Activated CD8-positive, alpha-beta memory T cell treated with anti-CD3 and anti-CD28 coated beads for 36 hours (primary cell): ENCODE measurements around the gene CWF19L2. TPM values are rescaled to one million over a fixed set of nuclear protein-coding genes. Genes with fewer than 3 reads are reported as not detected.

ENCODE experiments used
- CTCF ChIA-PET: fragments of 350-600 bp; sonication (Branson Sonifier 250); formaldehyde crosslinking; loops from one replicate; lab custom pipeline; 2021; ENCODE audit warnings: antibody characterized with exemption; lab: Charles Lee
- POLR2A ChIA-PET: fragments of 350-600 bp; sonication (Branson Sonifier 250); formaldehyde crosslinking; loops from one replicate; lab custom pipeline; 2021; ENCODE audit warnings: antibody characterized with exemption; lab: Charles Lee
- total RNA-seq, 2 experiments: library from RNA; stranded (reverse); gene quantifications; one replicate each; pipeline ENCODE4 v1.2.3, GENCODE V29; 2021

Gene CWF19L2
- total RNA-seq, 2 experiments from 2014 or later = 13.3 to 13.9 TPM

DNA sequence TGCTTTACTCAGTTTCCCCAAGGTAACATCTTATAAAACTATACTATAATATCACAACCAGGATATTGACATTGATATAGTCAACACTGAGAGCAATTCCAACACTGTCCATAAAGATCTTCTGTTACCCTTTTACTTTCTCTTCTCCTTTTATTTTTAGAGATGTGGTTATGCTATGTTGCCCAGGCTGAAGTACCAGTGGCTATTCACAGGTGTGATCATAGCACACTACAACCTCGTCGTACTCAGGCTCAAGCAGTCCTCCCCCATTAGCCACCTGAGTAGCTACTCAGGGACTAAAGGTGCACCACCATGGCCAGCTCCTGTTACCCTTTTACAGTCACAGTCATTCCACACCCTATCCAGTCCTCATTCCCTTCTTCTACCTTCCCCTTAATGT, 119.7 kb downstream of the CWF19L2 start:
- ChIA-PET POLR2A (no interaction called here), CTCF (no interaction called here)

DNA sequence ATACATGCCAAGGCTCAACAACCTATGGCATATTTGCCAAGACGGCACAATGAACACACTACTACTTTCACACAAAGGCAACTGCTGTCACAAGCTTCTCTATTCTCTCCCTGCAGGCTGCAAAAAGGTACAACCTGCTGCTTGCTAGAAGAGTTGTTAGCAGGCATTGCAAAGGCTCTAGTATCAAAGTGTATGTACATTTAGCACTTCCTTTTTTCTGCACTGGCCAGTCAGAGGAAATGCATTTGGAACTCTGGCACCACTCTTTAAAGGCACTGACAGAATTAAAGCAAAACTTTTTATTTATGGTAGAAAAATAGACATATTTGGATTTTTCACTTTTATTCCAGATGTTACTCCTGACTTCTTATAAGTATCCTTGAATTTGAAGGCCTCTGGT, 125.9 kb downstream of the CWF19L2 start:
- POLR2A ChIA-PET = no interaction called here

DNA sequence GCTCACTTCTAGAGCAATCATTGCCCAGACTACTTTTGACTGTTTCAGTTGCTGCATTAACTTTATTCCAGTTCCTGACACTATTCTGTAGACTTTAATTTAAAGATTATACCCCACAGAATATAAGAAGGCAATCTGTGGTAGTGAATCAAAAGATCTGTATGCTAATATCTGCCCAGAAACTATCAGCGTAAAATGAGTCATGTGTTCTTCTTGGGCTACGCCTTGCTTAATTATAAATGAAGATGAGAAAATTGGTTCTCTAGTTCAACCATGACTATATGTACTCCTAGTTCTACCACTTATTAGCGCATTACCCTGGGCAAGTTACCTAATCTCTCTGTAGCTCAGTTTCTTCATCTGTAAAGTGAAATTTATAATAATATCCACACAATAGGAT, 128.5 kb downstream of the CWF19L2 start:
- POLR2A ChIA-PET = no interaction called here
- CTCF ChIA-PET = no interaction called here

More for the DNA sequence above, 125.9 kb downstream of the CWF19L2 start:
- CTCF ChIA-PET = no interaction called here

DNA sequence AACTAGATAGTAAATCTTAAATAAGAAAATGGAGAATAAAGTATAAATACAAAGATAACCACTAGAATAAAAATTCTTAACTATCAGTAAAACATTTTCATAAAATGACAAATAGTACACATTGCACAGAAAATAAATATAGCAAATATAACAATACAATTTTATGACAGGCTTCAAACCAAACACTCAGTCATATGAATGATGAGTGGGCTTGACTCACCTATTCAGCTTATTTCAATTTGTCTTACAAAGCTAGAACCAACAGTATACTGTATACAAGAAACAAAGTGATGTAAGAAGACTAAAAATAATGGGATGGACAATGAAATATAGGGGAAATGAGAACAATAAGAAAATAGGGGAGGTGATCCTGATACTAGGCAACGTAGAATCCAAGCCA, 141.2 kb downstream of the CWF19L2 start:
- ChIA-PET POLR2A (no interaction called here), CTCF (no interaction called here)

DNA sequence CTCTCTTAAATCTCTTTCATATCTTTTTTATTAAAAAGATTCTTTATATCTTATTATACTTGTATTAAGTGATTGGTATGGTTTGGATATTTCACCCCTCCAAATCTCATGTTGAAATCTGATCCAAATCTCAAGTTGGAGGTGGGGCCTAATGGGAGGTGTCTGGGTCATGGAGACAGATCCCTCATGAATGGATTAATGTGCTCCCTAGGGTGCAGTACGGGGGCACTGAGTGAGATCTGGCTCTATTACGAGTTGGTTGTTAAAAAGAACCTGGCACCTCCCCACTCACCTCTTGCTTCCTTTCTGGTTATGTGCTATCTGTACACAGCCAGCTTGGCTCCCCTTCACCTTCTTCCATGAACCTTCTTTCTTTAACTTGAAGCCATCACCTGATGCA, 149.6 kb downstream of the CWF19L2 start:
- POLR2A ChIA-PET = no interaction called here

DNA sequence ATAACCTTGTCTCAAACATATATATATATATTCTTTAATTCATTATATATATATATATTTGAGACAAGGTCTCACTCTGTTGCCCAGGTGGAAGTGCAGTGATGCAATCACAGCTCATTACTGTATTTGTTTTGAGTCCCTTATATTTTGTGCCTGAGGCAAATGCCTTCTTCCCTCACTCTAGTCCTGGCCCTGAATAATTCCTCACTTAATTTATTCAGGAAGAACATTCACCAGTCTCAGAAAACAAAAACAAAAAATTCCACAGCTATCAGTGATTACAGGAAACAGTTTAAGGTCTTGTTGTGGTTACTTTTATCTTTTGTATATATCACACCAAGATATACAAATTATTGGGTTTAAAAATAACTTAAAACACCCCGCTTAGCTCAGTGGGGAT, 155.7 kb downstream of the CWF19L2 start:
- POLR2A ChIA-PET = no interaction called here
- CTCF ChIA-PET = no interaction called here

More for the DNA sequence above, 149.6 kb downstream of the CWF19L2 start:
- CTCF ChIA-PET = no interaction called here

DNA sequence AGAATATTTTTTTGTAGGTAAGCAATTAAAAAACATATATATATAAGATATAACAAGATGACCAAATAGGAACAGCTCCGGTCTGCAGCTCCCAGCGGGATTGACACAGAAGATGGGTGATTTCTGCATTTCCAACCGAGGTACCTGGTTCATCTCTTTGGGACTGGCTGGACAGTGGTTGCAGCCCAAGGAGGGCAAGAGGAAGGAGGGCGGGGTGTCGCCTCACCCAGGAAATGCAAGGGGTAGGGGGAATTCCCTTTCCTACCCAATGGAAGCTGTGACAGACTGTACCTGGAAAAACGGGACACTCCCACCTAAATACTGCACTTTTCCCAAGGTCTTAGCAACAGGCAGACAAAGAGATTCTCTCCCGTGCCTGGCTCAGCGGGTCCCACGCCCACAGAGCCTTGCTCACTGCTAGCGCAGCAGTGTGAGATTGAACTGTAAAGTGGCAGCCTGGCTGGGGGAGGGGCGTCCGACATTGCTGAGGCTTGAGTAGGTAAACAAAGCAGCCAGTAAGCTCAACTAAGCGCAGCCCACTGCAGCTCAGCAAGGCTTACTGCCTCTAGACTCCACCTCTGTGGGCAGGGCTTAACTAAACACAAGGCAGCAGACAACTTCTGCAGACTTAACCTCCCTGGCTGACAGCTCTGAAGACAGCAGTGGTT, 163.8 kb downstream of the CWF19L2 start:
- POLR2A ChIA-PET = no interaction called here
- CTCF ChIA-PET = no interaction called here

DNA sequence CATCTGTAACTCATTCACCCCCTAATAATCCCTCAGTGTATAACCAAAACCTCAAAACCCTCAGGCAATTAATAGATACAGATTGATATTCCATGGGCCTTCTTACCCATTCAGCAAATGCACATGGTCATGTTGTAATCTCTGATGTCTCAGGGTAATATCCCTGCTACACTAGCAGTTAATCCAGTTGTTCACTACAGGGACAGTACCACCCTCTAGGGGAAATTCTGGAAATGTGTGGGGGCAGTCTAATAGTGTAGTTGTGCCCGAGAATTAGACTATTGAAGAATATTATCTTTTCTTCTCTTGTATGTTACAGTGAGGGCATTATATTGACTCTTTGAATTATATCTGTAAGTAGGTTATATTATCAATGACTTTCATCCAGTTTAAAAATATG, 175.4 kb downstream of the CWF19L2 start:
- CTCF ChIA-PET = no interaction called here

More for the DNA sequence above, 175.4 kb downstream of the CWF19L2 start:
- POLR2A ChIA-PET = no interaction called here

Other genes with a start within 250 kb of the CWF19L2 start
- 10 to 100 TPM; 19.4 to 19.9 TPM for gene ALKBH8, start 107.9 kb upstream of the CWF19L2 start, total RNA-seq
- under 1 TPM in 1 of 2 experiments, not detected in 1; 0.13 TPM for gene ELMOD1, start 133.3 kb upstream of the CWF19L2 start, total RNA-seq